ENCODE data around the gene SSR2.

The SSR2 gene

DNA sequence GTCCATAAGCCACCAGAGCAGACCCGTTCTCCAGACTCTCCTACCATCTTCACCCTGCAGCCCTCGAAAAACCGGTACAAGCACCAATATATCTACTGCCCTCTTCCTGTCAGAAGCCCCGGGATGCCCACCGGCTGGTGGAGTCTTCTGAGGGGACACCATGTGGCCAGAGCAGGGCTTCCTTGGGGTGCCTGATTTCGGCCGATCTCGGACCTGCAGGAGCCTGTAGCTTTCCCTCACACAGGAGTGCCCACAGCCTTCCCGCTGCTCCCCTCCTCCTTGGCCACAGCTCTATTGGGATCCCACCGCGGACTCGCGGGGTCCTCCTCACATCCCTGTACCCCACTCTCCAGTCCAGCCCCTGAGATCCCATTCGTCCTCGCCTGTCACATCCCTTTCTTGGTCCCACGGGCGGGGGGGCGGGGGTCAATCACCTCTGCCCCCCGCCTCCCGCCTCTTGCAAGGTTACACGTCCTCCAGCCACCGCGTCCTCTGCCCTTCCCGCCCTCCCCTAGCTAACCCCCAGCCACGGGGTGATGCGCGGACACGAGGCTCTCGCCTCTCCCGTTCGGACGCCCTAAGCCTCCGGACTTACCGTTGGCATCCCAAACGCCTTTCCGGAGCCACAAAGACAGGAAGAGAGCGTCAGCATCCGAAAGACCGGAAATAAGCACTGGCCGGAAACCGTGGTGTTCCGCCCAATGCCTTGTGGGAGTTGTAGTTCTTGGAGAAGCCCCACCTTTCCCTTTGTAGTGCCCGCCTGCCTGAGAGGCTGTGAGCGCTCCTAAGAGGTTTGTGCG, at the start of gene SSR2:
Gene SSR2, minus strand, starts transcription at position 659 of the 800 bp plus-strand sequence. CDS start 784 bp downstream, outside the sequence.
- peak; percentile 91 for DNase-seq

DNA sequence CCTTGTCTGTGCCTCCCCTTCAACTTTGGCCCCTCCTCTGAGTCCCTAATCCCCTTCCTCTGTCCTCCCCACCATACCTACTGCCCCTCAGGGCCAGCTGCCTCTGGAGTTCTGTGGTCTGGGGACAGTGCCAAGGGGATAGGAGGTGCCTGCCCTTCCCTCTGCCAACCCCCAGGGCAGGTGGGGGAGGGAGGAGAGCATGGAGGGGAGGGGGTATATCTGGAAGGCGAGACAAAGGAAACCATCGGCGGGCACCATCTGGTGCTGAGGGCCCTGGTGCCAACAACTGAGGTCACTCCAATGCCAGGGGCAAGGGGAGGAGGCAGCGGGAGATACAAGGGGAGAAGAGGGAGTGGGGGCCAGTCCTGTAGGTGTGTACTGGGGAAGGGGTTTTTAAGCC, 49.8 kb upstream of the SSR2 start:
- DNase-seq: no peak

DNA sequence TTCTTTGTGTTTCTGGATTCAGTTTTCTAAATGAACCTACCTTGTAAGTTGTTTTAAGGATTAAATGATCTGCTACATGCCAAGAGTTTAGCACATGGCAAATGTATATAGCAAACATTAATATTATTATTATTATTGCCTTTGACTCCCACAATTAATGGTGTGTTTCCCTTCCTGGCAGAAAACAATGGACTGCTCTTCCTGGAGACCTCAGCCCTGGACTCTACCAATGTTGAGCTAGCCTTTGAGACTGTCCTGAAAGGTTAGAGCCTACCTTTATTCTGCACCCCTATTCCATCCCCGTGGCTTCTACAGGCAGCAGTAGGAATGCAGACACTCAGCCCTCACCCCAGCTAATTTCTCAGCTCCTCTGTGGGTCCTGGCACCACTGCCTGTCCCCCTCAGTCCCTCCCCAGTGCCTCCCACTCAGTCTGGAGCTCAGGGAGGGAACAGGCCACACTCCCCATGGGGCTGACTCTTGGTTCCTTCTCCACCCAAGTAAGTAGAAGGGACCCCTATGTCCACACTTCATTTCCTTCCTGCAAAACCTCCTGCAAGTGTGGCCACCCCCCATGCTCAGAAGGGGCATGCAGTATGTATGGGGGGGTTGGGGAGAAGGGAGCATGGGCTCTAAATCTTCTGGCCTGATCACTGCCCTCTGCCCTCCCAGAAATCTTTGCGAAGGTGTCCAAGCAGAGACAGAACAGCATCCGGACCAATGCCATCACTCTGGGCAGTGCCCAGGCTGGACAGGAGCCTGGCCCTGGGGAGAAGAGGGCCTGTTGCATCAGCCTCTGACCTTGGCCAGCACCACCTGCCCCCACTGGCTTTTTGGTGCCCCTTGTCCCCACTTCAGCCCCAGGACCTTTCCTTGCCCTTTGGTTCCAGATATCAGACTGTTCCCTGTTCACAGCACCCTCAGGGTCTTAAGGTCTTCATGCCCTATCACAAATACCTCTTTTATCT, 49.0 kb upstream of the SSR2 start:
- no peak for DNase-seq

DNA sequence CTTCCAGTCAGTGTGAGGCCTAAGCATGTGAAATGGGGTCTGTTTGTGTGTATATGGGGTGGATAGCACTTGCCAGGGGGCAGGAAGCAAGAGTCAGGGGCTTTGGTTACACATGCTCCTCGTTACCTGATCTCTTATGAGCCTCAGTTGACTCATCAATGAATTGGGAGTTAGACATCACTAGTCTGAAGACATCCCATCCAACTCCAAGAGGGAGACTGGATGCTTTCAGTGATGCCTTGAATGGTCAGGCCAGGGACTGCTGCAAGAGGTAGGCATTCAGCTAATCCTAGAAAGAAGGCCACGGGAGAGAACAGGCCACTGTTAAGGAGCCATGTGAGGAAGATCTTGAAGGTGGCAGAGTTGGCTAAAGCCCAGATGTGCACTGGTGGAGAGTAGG, 46.5 kb upstream of the SSR2 start:
- DNase-seq: no peak

DNA sequence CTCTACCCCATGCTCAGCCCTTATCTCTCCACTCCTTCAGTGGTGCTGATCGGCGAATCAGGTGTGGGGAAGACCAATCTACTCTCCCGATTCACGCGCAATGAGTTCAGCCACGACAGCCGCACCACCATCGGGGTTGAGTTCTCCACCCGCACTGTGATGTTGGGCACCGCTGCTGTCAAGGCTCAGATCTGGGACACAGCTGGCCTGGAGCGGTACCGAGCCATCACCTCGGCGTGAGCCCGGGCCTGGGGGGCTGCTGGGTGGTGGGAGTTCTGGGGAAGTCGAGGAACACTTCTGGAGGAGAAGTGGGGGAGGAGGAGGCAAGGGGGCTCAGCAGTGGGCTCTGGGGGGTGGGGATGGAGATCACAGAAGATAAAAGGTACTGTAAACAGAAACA, 45.1 kb upstream of the SSR2 start:
- no peak for DNase-seq

DNA sequence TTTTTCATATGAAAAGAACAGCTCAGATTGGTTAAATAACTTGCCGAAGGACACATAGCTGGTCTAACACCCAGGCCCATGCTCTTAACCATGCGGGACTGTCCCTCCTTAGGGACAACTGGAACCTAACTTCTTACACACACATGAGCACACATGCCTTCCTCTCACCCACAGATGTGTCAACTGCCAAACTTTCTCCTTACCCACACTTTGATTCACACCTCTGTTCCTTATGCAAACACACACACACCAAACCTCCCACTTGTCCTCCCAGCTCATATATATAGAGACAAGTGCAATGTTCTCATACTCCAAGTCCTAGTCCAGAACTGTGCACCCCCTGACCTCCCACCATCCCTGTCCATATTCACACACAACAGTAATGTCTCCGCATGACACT, 44.5 kb upstream of the SSR2 start:
- DNase-seq: no peak

DNA sequence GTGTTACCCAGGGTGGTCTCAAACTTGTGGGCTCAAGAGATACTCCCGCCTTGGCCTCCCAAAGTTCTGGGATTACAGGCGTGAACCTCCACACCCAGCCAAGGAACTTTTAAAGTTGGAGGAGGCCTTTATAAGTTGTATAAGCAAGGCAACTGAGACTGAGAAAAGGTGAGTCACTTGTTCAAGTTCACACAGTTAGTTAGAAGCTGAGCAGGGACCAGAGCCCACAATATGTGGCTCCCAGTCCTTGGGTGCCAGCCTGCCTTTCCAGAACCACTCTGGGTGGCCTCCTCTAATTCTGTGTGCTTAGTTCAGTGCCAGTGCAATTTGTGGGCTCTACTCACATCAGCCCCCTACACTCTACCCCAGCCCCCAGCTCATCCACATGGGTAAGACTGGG, 43.9 kb upstream of the SSR2 start:
- DNase-seq: no peak

DNA sequence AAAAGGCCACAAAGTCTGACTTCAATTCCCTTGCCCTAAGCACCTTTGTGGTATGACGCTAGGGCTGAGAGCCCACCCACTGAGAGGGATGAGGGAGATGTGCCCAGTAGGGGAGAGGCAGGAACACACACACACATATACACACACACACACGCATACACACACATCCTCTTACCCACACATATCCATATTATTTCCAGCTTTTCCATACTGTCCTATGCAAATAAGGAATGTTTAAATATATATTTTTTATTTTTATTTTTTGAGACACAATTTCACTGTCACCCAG, 43.2 kb upstream of the SSR2 start:
- DNase-seq: no peak

DNA sequence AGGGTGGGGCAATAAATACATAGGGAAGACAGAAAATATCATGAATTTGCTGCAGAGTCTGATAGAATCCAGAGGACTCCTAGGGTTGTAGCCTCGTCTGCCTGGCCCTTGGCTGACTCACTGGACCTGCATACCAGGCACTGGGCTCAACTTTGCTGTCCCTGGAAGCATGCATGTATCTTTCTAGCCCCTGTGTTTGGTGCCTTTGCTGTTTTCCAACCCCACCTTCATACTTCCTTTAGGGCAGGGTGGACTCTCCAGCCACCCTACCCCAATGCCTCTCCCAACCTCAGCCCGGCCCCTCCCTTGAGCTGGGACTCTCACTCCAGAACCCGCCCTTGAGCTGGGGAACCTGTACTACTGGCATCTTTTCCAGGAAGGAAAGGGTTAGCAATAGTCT, 41.4 kb upstream of the SSR2 start:
- DNase-seq: no peak

DNA sequence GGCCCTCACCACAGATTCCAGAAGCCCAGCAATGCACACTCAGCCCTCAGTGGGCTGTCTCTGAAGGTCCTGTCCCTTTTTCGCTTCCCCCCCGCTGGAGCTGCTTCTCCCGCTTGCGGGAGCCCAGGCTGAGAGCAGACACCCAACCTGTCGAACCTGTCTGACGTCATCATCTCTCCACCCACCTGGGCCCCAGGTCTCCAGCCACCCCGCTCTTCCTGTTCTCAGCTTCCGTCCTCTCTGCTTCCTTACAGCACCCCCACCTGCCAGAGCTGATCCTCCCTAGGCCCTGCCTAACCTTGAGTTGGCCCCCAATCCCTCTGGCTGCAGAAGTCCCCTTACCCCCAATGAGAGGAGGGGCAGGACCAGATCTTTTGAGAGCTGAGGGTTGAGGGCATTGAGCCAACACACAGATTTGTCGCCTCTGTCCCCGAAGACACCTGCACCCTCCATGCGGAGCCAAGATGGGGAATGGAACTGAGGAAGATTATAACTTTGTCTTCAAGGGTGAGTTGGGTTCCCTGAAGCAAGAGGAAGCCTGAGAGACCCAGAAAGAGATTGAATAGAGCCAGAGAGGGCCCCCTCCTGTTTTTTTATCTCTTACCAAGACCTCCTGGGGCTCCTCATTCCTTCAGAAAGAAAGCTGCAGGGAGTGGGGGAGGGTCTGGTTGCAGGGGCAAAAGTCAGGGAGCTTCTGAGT, 40.3 kb upstream of the SSR2 start, which contains the start of gene RAB25:
Gene RAB25, plus strand, starts transcription at position 224 of the 700 bp plus-strand sequence. Its CDS starts 241 bp downstream, at position 465.
- DNase-seq: peak; percentile 77

DNA sequence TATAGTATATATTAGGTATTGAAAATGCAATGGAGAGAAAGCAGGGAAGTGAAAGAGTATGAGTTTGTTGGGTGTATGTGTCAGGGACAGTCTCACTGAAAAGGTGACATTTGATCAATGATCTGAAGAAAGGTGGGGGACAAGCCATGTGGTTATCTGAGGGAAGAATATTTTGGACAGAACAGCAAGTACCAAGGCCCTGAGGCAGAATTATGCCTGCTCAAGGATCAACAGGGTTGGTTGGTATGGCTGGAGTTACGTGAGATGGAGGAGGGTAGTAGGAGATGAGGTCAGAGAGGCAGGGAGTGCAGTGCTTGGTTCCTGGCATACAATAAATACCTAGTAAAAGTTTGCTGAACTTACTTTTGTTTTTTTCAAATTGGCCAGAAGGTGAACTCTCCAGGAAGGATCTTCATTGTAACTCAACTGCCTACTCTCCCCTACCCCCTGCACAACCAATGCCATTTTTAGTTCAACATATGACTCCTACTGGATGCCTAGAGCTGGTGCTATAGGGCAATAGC, 35.6 kb upstream of the SSR2 start:
- no peak for DNase-seq

DNA sequence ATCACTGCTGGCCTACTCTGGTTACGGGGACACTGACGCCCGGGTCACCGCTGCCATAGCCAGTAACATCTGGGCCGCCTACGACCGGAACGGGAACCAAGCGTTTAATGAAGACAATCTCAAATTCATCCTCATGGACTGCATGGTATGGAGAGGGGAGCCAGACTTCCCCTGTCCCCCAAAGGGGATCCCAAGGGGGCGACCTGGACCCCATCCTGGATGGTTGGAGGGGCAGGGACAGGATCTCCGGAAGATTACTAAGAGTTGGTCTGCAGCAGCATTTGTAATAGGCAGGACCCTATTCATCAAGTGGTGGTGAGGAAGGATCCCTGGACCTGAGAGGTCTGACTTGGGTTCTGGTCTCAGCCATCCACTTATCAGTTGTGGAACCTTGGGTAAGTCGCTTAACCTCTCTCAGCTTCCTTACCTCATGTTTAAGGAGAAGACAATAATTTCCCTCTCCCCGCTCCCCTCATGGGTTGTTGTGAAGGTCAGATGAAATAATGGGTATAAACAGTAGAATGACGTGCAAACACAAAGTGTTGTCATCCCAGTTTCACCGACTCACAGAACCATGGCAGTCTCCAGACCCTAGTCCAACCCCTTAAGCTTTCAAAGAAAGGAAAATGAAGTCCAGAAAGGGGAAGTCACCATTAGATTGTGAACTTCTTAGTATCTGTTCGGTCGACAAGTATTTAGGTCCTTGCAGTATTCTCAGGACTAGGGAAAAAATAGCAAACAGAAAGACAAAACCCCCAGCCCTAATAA, 34.7 kb upstream of the SSR2 start:
- no peak for DNase-seq

DNA sequence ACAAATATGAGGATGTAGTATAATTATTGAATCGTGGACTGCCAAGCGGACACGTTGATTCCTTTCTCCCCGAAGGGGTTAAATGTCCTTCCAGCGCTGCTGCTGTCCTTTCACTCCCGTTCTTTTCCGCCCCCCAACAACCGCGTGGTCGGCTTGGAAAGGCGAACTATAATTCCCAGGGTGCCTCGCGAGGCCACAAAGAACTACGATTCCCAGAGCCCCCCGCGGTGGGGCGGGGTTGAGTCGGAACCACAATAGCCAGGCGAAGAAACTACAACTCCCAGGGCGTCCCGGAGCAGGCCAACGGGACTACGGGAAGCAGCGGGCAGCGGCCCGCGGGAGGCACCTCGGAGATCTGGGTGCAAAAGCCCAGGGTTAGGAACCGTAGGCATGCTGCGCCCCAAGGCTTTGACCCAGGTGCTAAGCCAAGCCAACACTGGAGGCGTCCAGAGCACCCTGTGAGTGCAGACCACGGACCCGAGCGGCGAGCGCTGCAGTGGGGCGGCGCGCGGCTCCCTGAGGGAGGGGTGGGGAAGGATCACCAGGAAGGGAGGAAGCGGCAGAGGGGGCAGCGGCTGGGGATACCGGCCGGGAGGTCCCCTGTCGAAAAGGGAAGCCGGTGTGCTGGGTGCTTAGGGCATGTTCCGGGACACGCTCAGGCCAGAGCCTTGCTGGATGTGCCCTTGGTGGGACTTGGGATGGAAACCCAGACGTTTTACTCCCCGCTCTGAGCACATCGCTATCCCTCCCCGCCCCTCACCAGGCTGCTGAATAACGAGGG, 33.9 kb upstream of the SSR2 start, which contains the start of gene LAMTOR2:
Gene LAMTOR2, plus strand, starts transcription at position 283 of the 781 bp plus-strand sequence. Its CDS starts 108 bp downstream, at position 391.
- peak; percentile 99 for DNase-seq

DNA sequence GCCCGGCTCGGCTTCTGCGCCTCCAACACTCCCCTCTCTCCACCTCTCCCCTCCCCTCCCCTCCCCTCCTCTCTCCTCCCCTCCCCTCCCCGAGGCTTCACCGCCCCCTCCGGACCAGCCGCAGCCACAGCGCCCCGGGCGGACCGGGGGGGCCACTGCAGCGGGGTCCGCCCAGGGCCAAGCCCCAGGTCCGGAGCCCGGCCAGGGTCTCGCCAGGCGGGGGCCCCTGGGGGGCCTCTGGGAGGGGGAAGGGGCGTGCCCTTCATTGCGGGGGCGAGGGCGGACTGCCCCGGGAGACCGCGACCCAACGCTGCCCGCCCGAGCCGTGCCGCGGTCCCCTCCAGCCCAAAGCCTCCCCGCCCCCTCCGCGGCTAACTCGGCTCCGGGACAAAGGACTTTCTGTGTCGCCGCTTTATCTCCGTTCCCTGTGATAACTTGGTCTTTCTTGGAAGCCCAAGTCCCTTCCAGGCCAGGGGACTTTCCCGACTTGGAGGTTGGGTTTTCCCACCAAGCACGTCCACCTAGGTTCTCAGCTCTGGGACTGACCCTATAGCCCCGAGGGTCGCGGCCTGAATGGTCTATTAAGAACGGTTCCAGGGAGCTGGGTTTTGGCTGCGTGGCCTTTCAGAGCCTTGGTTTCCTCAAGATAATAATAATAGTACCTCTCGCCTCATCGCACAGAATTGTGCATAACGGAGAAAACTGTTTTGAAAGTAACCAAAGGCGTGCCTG, 33.2 kb upstream of the SSR2 start, which contains the start of gene UBQLN4:
Gene UBQLN4, minus strand, starts transcription at position 31 of the 732 bp plus-strand sequence. CDS start 97 bp downstream, outside the sequence.
- DNase-seq: no peak

DNA sequence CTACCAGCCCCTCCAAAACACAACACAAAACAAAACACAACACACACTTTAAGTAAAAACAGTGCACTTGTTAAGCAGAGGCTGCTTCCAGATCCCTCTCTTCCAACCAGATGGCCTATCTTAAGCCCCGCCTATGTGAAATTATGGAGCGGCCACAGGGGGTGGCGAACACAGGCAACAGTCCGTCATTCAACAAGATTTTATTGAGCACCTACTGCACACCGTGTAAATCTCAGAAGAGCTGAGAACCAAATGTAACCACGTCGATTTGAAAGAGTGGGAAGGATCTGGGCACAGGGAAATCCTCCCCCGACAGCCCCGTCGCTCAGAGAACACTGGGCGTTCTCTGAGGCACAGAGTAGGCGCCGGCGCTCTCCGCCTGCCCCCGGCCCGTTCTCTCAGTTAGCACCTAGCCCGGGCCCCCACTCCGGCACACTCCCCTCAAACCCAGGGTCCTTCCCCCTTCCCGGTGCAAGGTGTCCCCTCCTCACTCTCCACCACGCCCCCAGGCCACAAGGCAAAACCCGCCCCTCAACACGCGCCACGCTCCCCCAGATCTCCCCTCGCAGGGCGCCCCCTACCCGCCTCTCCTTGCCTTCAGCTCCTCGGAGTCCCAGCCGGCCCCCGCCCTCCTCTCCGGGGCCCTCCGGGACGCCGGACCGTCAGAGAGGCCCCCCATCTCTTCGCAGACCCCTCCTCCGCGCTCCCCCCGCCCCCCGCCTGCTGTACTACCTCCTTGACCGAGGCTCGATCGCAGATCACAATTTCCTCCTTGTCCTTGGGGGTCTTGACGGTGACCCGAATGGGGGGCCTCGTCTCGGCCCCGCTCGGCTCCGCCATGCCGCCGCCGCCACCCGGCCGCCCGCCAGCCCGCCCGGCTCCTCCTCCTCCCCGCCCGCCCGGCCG, 32.4 kb upstream of the SSR2 start:
- no peak for DNase-seq

DNA sequence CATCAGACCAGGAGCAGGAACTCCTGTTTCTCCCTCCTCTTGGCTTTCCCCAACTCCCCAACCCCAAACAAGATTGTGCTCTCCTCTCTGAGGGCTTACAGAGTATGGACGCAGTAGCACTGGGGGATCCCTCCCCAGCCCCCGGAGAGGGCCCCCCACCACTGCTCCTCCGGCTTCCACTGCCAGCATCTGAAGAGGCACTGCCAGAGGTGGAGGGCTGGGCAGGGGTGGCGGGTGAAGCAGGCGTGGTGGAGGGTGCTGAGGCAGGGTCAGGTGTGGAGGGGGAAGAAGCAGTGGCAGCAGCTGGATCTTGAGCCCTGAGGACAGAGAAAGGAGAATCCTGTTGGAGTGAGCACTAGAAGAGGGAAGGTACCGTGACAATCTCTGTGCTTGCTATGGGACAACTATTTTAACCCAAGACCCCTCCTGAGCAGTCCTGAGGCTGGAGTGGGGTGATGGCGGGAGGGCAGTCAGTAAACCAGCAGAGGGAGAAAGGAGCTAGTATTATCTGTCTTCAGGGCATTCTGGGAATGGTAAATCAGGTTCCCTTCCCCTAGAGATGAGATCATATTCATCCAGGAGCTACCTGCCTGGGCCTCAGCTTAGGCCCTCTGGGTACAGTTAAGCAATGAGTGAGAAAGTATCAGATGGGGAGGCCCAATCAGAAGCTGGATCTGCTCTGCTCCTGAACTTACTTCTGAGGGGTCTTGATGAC, 30.4 kb upstream of the SSR2 start:
- DNase-seq: no peak

DNA sequence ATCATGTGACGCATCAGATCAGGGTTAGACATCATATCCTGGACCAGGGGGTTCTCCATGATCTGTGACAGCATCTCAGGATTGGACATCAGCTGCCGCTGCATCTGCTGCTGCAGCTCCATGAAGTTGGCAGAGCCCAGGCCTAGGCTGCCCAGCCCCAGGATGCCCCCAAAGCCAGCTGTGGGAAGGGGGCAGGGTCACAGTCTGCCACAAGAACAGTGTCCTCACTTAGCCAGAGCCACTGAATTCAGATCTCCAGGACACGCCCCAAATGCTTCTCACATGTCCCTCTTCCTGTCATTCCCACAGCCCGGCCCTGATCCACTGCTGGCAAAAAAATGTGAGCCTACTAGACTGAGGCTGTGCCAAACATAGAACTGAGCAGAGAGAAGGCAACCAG, 29.6 kb upstream of the SSR2 start:
- DNase-seq: no peak

DNA sequence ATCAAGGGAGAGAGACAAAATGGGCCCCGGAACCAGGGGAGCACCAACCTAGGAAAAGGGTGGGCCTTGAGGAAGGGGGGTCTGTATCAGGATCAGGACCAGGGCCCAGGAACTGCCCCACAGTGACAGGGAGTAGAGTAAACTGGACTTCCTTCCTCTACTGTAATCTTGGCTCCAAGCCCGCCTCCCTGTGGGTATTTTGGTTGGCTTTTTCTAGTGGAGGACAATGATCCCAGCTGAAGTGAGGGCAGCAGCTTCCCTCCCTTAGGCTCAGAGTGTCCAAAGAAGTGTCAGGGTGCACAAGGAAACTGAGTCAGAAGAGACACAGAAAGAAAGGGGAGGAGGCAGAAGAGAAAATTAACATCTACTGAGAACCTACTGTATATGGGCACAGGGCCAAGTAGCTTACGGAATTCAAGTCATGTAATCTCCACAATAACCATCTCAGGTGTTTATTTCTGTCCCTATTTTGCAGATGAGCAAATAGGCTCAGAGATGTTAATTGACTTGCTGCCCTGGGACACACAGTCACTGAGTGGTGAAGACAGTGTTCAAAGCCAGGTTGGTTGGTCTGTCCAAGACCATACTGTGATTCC, 28.0 kb upstream of the SSR2 start:
- no peak for DNase-seq

Measured in NCI-H2081 treated with DMSO at 0.1 percent for 48 hours (cell line).